WTC11 (cell line): ENCODE measurements around the gene CD82. TPM values are rescaled to one million over a fixed set of nuclear protein-coding genes. Genes with fewer than 3 reads are reported as not detected.
"Not testable (repeated sequence)": the region's sequence is repeated elsewhere in the genome, so short reads cannot be mapped to it uniquely, and the experiment has no call there.

Experiments used
- ATAC-seq: fragments of 200-7000 bp; cut with Tn5 transposase; 2 replicates; pipeline ENCODE4 v1.10.0; 2021; ENCODE audit warnings: mild to moderate bottlenecking, moderate library complexity
- CTCF ChIA-PET: fragments of 300-600 bp; sonication (Branson Sonifier 250); formaldehyde crosslinking; loops from one replicate; lab custom pipeline; 2021; ENCODE audit warnings: antibody characterized with exemption; lab: Charles Lee
- POLR2A ChIA-PET: fragments of 350-600 bp; sonication (Branson Sonifier 250); formaldehyde crosslinking; loops from one replicate; lab custom pipeline; 2021; ENCODE audit warnings: antibody characterized with exemption; lab: Charles Lee
- DNase-seq: peaks from one replicate; pipeline ENCODE4 v3.0.0; 2021; ENCODE audit warnings: low spot score
- H3K27ac Mint-ChIP-seq: 2 replicates; pipeline ENCODE4 v1.8.0; 2021; ENCODE audit warnings: mixed read lengths
- H3K27me3 Mint-ChIP-seq: 2 replicates; pipeline ENCODE4 v1.8.0; 2021; ENCODE audit warnings: low read depth, mild to moderate bottlenecking, moderate library complexity, mixed read lengths
- H3K36me3 Mint-ChIP-seq: 2 replicates; pipeline ENCODE4 v1.8.0; 2021; ENCODE audit warnings: mixed read lengths
- H3K4me1 Mint-ChIP-seq: 2 replicates; pipeline ENCODE4 v1.8.0; 2022; ENCODE audit warnings: mixed read lengths
- H3K4me3 Mint-ChIP-seq: 2 replicates; pipeline ENCODE4 v1.8.0; 2021; ENCODE audit warnings: mild to moderate bottlenecking, moderate library complexity, mixed read lengths
- H3K9me3 Mint-ChIP-seq: 2 replicates; pipeline ENCODE4 v1.8.0; 2021; ENCODE audit warnings: mixed read lengths
- CREM ChIP-seq: sonication (generic); formaldehyde crosslinking; IDR thresholded peaks from 2 replicates; pipeline ENCODE4 v1.8.1; 2022; ENCODE audit warnings: mild to moderate bottlenecking, missing genetic modification reagents, moderate library complexity
- EMX1 ChIP-seq: fragments of 250-450 bp; sonication (Bioruptor Pico); IDR thresholded peaks from 2 replicates; pipeline ENCODE4 v1.8.0; 2021; ENCODE audit warnings: mild to moderate bottlenecking
- JAZF1 ChIP-seq: fragments of 250-450 bp; sonication (Bioruptor Pico); IDR thresholded peaks from 2 replicates; pipeline ENCODE4 v1.9.0; 2021; ENCODE audit warnings: moderate library complexity, mild to moderate bottlenecking, inconsistent platforms
- NFATC4 ChIP-seq: fragments of 250-450 bp; sonication (Bioruptor Pico); IDR thresholded peaks from 2 replicates; pipeline ENCODE4 v1.9.0; 2021; ENCODE audit warnings: mild to moderate bottlenecking
- PRRX2 ChIP-seq: fragments of 250-450 bp; sonication (Bioruptor Pico); IDR thresholded peaks from 2 replicates; pipeline ENCODE4 v1.8.0; 2021; ENCODE audit warnings: mild to moderate bottlenecking
- RORB ChIP-seq: fragments of 250-450 bp; sonication (Bioruptor Pico); IDR thresholded peaks from 2 replicates; pipeline ENCODE4 v1.9.0; 2021; ENCODE audit warnings: mild to moderate bottlenecking
- SP1 ChIP-seq: sonication (generic); formaldehyde crosslinking; conservative IDR thresholded peaks from 2 replicates; pipeline ENCODE4 v1.8.1; 2022; ENCODE audit warnings: missing genetic modification reagents
- TEAD4 ChIP-seq: sonication (generic); formaldehyde crosslinking; IDR thresholded peaks from 2 replicates; pipeline ENCODE4 v1.8.0; 2022; ENCODE audit warnings: mild to moderate bottlenecking, missing genetic modification reagents
- ZBTB21 ChIP-seq: sonication (generic); formaldehyde crosslinking; IDR thresholded peaks from 2 replicates; pipeline ENCODE4 v1.8.1; 2023; ENCODE audit warnings: mild to moderate bottlenecking, missing genetic modification reagents, borderline replicate concordance
- ZNF671 ChIP-seq: fragments of 250-450 bp; sonication (Bioruptor Pico); IDR thresholded peaks from 2 replicates; pipeline ENCODE4 v1.8.0; 2021; ENCODE audit warnings: mild to moderate bottlenecking
- total RNA-seq: library from RNA; stranded (reverse); gene quantifications from 3 replicates; pipeline ENCODE4 v1.2.3, GENCODE V29; 2021
- TF ChIP-seq, protein P1 (sequence below): fragments of 250-450 bp; sonication (Bioruptor Pico); IDR thresholded peaks from 2 replicates; pipeline ENCODE4 v1.9.0; 2021; ENCODE audit warnings: mild to moderate bottlenecking, borderline replicate concordance
- TF ChIP-seq, protein P2 (sequence below): fragments of 250-450 bp; sonication (Bioruptor Pico); IDR thresholded peaks from 2 replicates; pipeline ENCODE4 v1.9.0; 2021; ENCODE audit warnings: moderate library complexity, mild to moderate bottlenecking, inconsistent platforms, borderline replicate concordance
- TF ChIP-seq, protein P3 (sequence below): sonication (generic); formaldehyde crosslinking; IDR thresholded peaks from 2 replicates; pipeline ENCODE4 v1.8.0; 2022; ENCODE audit warnings: mild to moderate bottlenecking, missing genetic modification reagents
- TF ChIP-seq, protein P4 (sequence below): sonication (generic); formaldehyde crosslinking; IDR thresholded peaks from 2 replicates; pipeline ENCODE4 v1.8.0; 2022; ENCODE audit warnings: mild to moderate bottlenecking, missing genetic modification reagents
- TF ChIP-seq, protein P5 (sequence below): sonication (generic); formaldehyde crosslinking; IDR thresholded peaks from 2 replicates; pipeline ENCODE4 v1.8.1; 2023; ENCODE audit warnings: mild to moderate bottlenecking, missing genetic modification reagents, borderline replicate concordance
- TF ChIP-seq, protein P6 (sequence below): sonication (generic); formaldehyde crosslinking; IDR thresholded peaks from 2 replicates; pipeline ENCODE4 v1.8.1; 2022; ENCODE audit warnings: missing genetic modification reagents, borderline replicate concordance

The CD82 gene
- total RNA-seq, 1 experiment from 2014 or later: 15.5 TPM

DNA sequence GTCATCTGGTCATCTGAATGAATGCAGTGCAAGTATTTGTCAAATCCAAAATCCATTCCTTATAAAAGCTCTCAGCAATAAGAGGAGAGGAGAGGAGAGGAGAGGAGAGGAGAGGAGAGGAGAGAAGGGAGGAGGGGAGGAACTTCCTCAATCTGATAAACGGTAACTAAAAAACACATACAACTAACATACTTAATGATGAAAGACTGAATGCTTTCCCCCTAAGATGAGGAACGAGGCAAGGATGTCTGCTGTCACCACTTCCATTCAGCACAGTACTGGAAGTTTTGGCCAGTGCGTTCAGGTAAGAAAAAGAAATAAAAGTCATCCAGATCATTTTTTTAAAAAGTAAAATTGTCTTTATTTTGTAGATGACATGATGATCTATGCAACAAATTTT lies 80.4 kb downstream of the CD82 start:
- Mint-ChIP-seq H3K9me3 (peaks cover 41% of the 10 kb centered on the region), H3K27me3 (peaks cover 4% of the 10 kb centered on the region; the same call in 1 of the 2 replicates), H3K36me3 (peaks cover 16% of the 10 kb centered on the region), H3K4me1 (no peaks in the 10 kb centered on the region), H3K4me3 (no peak overlapping the region), H3K27ac (no peak overlapping the region)
- no peak for TF ChIP-seq RORB (CRISPR knock-in tag)
- DNase-seq (no peak), ATAC-seq (no peak)
- CTCF ChIA-PET: no interaction called here
- POLR2A ChIA-PET: no interaction called here

DNA sequence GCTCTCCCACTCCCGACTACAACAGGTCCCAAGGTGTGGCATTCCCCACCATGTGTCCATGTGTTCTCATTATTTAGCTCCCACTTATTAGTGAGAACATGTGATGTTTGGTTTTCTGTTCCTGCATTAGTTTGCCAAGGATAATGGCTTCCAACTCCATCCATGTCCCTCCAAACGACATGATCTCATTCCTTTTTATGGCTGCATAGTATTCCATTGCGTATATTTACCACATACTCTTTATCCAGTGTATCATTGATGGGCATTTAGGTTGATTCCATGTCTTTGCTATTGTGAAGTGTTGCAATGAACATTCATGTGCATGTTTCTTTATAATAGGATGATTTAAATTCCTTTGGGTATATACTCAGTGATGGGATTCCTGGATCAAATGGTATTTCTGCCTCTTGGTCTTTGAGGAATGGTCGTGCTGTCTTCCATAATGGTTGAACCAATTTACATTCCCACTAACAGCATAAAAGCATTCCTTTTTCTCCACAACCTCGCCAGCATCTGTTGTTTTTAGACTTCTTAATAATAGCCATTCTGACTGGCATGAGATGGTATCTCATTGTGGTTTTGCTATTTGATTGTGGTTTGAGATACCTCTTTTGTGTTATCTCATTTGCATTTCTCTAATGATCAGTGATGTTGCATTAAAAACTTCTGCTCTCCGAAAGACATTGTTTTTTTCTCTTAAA lies 81.9 kb downstream of the CD82 start:
- POLR2A ChIA-PET: interaction anchor here (0.7 kb wide), 1 partner anchor 243 kb away, joined by 3 read pairs; no protein-coding TSS in a partner anchor
- DNase-seq, H3K27ac Mint-ChIP-seq, H3K27me3 Mint-ChIP-seq, H3K4me1 Mint-ChIP-seq, ATAC-seq, H3K4me3 Mint-ChIP-seq, CTCF ChIA-PET: not testable (repeated sequence)
- Mint-ChIP-seq H3K36me3 (peaks cover 14% of the 10 kb centered on the region), H3K9me3 (peaks cover 34% of the 10 kb centered on the region)

DNA sequence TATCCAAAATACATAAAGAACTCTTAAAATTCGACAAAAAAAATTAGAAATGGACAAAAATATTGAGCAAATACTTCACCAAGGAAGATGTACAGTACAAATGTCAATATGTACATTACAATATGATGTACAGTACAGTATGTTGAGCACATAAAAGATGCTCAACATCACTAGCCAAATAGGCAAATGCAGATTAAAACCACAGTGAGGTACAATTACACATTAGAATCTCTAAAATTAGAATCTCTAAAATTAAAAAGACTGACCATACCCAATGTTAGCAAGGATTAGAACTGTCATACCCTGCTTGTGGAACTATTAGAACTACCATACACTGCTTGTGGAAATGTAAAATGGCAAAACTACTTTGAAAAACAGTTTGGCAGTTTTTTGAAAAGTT lies 82.6 kb downstream of the CD82 start:
- no peak overlapping the region for H3K4me3 Mint-ChIP-seq
- H3K27me3 Mint-ChIP-seq: peaks cover 4% of the 10 kb centered on the region; the same call in 1 of the 2 replicates
- no peak for TF ChIP-seq NFATC4 (CRISPR knock-in tag)
- TF ChIP-seq, protein P1, sequence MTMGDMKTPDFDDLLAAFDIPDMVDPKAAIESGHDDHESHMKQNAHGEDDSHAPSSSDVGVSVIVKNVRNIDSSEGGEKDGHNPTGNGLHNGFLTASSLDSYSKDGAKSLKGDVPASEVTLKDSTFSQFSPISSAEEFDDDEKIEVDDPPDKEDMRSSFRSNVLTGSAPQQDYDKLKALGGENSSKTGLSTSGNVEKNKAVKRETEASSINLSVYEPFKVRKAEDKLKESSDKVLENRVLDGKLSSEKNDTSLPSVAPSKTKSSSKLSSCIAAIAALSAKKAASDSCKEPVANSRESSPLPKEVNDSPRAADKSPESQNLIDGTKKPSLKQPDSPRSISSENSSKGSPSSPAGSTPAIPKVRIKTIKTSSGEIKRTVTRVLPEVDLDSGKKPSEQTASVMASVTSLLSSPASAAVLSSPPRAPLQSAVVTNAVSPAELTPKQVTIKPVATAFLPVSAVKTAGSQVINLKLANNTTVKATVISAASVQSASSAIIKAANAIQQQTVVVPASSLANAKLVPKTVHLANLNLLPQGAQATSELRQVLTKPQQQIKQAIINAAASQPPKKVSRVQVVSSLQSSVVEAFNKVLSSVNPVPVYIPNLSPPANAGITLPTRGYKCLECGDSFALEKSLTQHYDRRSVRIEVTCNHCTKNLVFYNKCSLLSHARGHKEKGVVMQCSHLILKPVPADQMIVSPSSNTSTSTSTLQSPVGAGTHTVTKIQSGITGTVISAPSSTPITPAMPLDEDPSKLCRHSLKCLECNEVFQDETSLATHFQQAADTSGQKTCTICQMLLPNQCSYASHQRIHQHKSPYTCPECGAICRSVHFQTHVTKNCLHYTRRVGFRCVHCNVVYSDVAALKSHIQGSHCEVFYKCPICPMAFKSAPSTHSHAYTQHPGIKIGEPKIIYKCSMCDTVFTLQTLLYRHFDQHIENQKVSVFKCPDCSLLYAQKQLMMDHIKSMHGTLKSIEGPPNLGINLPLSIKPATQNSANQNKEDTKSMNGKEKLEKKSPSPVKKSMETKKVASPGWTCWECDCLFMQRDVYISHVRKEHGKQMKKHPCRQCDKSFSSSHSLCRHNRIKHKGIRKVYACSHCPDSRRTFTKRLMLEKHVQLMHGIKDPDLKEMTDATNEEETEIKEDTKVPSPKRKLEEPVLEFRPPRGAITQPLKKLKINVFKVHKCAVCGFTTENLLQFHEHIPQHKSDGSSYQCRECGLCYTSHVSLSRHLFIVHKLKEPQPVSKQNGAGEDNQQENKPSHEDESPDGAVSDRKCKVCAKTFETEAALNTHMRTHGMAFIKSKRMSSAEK (CRISPR knock-in tag): no peak
- TF ChIP-seq, protein P2, sequence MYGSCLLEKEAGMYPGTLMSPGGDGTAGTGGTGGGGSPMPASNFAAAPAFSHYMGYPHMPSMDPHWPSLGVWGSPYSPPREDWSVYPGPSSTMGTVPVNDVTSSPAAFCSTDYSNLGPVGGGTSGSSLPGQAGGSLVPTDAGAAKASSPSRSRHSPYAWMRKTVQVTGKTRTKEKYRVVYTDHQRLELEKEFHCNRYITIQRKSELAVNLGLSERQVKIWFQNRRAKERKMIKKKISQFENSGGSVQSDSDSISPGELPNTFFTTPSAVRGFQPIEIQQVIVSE (CRISPR knock-in tag): no peak
- no peak for TF ChIP-seq EMX1 (CRISPR knock-in tag)
- no peak for TF ChIP-seq ZNF671 (CRISPR knock-in tag)
- TF ChIP-seq, protein P3, sequence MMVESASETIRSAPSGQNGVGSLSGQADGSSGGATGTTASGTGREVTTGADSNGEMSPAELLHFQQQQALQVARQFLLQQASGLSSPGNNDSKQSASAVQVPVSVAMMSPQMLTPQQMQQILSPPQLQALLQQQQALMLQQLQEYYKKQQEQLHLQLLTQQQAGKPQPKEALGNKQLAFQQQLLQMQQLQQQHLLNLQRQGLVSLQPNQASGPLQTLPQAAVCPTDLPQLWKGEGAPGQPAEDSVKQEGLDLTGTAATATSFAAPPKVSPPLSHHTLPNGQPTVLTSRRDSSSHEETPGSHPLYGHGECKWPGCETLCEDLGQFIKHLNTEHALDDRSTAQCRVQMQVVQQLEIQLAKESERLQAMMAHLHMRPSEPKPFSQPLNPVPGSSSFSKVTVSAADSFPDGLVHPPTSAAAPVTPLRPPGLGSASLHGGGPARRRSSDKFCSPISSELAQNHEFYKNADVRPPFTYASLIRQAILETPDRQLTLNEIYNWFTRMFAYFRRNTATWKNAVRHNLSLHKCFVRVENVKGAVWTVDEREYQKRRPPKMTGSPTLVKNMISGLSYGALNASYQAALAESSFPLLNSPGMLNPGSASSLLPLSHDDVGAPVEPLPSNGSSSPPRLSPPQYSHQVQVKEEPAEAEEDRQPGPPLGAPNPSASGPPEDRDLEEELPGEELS (CRISPR knock-in tag): no peak
- TF ChIP-seq PRRX2 (CRISPR knock-in tag): no peak
- no peak for TF ChIP-seq SP1 (CRISPR knock-in tag)
- TF ChIP-seq, protein P4, sequence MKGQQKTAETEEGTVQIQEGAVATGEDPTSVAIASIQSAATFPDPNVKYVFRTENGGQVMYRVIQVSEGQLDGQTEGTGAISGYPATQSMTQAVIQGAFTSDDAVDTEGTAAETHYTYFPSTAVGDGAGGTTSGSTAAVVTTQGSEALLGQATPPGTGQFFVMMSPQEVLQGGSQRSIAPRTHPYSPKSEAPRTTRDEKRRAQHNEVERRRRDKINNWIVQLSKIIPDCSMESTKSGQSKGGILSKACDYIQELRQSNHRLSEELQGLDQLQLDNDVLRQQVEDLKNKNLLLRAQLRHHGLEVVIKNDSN (CRISPR knock-in tag): no peak
- no peak for TF ChIP-seq ZBTB21
- TF ChIP-seq CREM: no peak
- TF ChIP-seq TEAD4 (CRISPR knock-in tag): no peak
- TF ChIP-seq JAZF1 (CRISPR knock-in tag): no peak
- TF ChIP-seq, protein P5, sequence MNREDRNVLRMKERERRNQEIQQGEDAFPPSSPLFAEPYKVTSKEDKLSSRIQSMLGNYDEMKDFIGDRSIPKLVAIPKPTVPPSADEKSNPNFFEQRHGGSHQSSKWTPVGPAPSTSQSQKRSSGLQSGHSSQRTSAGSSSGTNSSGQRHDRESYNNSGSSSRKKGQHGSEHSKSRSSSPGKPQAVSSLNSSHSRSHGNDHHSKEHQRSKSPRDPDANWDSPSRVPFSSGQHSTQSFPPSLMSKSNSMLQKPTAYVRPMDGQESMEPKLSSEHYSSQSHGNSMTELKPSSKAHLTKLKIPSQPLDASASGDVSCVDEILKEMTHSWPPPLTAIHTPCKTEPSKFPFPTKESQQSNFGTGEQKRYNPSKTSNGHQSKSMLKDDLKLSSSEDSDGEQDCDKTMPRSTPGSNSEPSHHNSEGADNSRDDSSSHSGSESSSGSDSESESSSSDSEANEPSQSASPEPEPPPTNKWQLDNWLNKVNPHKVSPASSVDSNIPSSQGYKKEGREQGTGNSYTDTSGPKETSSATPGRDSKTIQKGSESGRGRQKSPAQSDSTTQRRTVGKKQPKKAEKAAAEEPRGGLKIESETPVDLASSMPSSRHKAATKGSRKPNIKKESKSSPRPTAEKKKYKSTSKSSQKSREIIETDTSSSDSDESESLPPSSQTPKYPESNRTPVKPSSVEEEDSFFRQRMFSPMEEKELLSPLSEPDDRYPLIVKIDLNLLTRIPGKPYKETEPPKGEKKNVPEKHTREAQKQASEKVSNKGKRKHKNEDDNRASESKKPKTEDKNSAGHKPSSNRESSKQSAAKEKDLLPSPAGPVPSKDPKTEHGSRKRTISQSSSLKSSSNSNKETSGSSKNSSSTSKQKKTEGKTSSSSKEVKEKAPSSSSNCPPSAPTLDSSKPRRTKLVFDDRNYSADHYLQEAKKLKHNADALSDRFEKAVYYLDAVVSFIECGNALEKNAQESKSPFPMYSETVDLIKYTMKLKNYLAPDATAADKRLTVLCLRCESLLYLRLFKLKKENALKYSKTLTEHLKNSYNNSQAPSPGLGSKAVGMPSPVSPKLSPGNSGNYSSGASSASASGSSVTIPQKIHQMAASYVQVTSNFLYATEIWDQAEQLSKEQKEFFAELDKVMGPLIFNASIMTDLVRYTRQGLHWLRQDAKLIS (CRISPR knock-in tag): no peak
- TF ChIP-seq, protein P6, sequence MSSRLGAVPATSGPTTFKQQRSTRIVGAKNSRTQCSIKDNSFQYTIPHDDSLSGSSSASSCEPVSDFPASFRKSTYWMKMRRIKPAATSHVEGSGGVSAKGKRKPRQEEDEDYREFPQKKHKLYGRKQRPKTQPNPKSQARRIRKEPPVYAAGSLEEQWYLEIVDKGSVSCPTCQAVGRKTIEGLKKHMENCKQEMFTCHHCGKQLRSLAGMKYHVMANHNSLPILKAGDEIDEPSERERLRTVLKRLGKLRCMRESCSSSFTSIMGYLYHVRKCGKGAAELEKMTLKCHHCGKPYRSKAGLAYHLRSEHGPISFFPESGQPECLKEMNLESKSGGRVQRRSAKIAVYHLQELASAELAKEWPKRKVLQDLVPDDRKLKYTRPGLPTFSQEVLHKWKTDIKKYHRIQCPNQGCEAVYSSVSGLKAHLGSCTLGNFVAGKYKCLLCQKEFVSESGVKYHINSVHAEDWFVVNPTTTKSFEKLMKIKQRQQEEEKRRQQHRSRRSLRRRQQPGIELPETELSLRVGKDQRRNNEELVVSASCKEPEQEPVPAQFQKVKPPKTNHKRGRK (CRISPR knock-in tag): no peak
- TF ChIP-seq, all 79 proteins: peak for 0
- DNase-seq (no peak), ATAC-seq (no peak)
- Mint-ChIP-seq H3K27ac (no peak overlapping the region), H3K9me3 (peaks cover 26% of the 10 kb centered on the region), H3K4me1 (no peaks in the 10 kb centered on the region), H3K36me3 (peaks cover 7% of the 10 kb centered on the region)
- ChIA-PET POLR2A (no interaction called here), CTCF (no interaction called here)
